Sigmoid colon (tissue), 7 donors: ENCODE results near the gene GOLGA5. TPM values are rescaled to one million over a fixed set of nuclear protein-coding genes. Genes with fewer than 3 reads are reported as not detected.

Experiments used
- DNase-seq: peaks from one replicate; pipeline ENCODE4 v3.0.0-alpha.2; 2019
- H3K27ac ChIP-seq, 4 donors: fragments of 200-600 bp; sonication (generic); one replicate each; pipeline ENCODE4 v1.5.1; 2016 to 2019; ENCODE audit warnings: mild to moderate bottlenecking in 1 of 4
- H3K27me3 ChIP-seq, 3 donors: fragments of 200-600 bp; sonication (generic); one replicate each; pipeline ENCODE4 v1.5.1; 2019; ENCODE audit warnings: mild to moderate bottlenecking in 1 of 3
- H3K36me3 ChIP-seq, 4 donors: fragments of 200-600 bp; sonication (generic); one replicate each; pipeline ENCODE4 v1.5.1; 2016 to 2019
- H3K4me1 ChIP-seq, 4 donors: fragments of 200-600 bp; sonication (generic); one replicate each; pipeline ENCODE4 v1.5.1; 2017 to 2019
- H3K4me3 ChIP-seq, 4 donors: fragments of 200-600 bp; sonication (generic); one replicate each; pipeline ENCODE4 v1.5.1; 2017 to 2019; ENCODE audit warnings: mild to moderate bottlenecking in 2 of 4, moderate library complexity in 1 of 4
- H3K9me3 ChIP-seq, 4 donors: fragments of 200-600 bp in 3 of 4; sonication (generic) in 3 of 4; one replicate each; pipeline versions ENCODE4 v1.5.1 to v1.6.1; 2013 to 2019
- CTCF ChIP-seq, 4 experiments: fragments of 450-650 bp in 3 of 4; fragments of 200-600 bp in 1 of 4; IDR thresholded peaks; one replicate each; pipeline ENCODE4 v1.5.1; 2016 to 2019; ENCODE audit warnings: antibody characterized with exemption in 4 of 4, mild to moderate bottlenecking in 3 of 4, moderate library complexity in 2 of 4
- EP300 ChIP-seq, 4 donors: sonication (generic); formaldehyde crosslinking; IDR thresholded peaks; one replicate each; pipeline ENCODE4 v1.6.1; 2017; ENCODE audit warnings: antibody characterized with exemption in 4 of 4
- POLR2A ChIP-seq, 2 donors: fragments of 450-650 bp; IDR thresholded peaks; one replicate each; pipeline ENCODE4 v1.6.1; 2016; ENCODE audit warnings: antibody characterized with exemption in 2 of 2, mild to moderate bottlenecking in 2 of 2, moderate library complexity in 2 of 2
- POLR2AphosphoS5 ChIP-seq, 4 donors: sonication (generic); formaldehyde crosslinking; IDR thresholded peaks; one replicate each; pipeline ENCODE4 v1.6.1; 2017; ENCODE audit warnings: antibody characterized with exemption in 4 of 4
- WGBS, 2 donors: extraction: QIAGEN DNeasy Blood & Tissue Kit; methylation state at CpG; one replicate each; pipeline ENCODE4 v1.1.7; 2013; 5-methylcytosine and 5-hydroxymethylcytosine counted together
- intact Hi-C: fragments of 100-400 bp; cut with DNase I; formaldehyde crosslinking; loops from one replicate; pipeline ENCODE4 v1.15.1; 2023
- polyA plus RNA-seq, 3 donors: library from polyadenylated mRNA; stranded (reverse); fragments of 200-250 nt; gene quantifications; one replicate each; pipeline ENCODE4 v1.2.3, GENCODE V29; 2013
- total RNA-seq, 4 donors: library from RNA; depleted of rRNA; stranded (reverse); fragments of >200 nt; gene quantifications; one replicate each; pipeline ENCODE4 v1.1.0, GENCODE V29; 2016
- donor health status: healthy with polysubstance abuse.
- donor health status: Bipolar disorder and iron deficiency.
- donor health status: healthy.

GOLGA5 gene
- total and polyA plus RNA-seq, 7 donors, result 23.0 to 57.8 (median 36.0) TPM

- no peak for DNase-seq
- no peaks in the 10 kb centered on the region for H3K27me3 ChIP-seq
- 53 to 80% methylated on average over 2 of the region's 2 CpGs for WGBS, 2 donors
- no peak overlapping the region for H3K27ac ChIP-seq
- H3K4me3 ChIP-seq, result no peak overlapping the region
- H3K9me3 ChIP-seq, result no peaks in the 10 kb centered on the region
- no peaks in the 10 kb centered on the region for H3K4me1 ChIP-seq
- TF ChIP-seq POLR2AphosphoS5 (IDR thresholded peaks at IDR 0.05) (no peak), EP300 (IDR thresholded peaks at IDR 0.05) (no peak), CTCF (IDR thresholded peaks at IDR 0.05) (no peak), POLR2A (IDR thresholded peaks at IDR 0.05) (no peak)
- H3K36me3 ChIP-seq, result peaks cover 6 to 96% (median 44%) of the 10 kb centered on the region in 4 donors
- intact Hi-C loops, result no loop called here
Measured at GRCh38 chr14:92830902-92831301, 36.8 kb downstream of the GOLGA5 start.

GRCh38 chr14:92832137-92832700 lies 38.1 kb downstream of the GOLGA5 start:
- DNase-seq, result no peak
- H3K9me3 ChIP-seq, result no peaks in the 10 kb centered on the region
- H3K27ac ChIP-seq, result no peak overlapping the region
- intact Hi-C loops, result no loop called here
- H3K4me1 ChIP-seq, result no peaks in the 10 kb centered on the region
- 42 to 43% methylated on average over 7 of the region's 7 CpGs for whole genome bisulfite sequencing, 2 donors
- H3K4me3 ChIP-seq, result no peak overlapping the region
- H3K36me3 ChIP-seq, result peaks cover 6 to 96% (median 49%) of the 10 kb centered on the region in 4 donors
- no peak for TF ChIP-seq POLR2AphosphoS5 (IDR thresholded peaks at IDR 0.05)
- no peak for TF ChIP-seq CTCF (IDR thresholded peaks at IDR 0.05)
- TF ChIP-seq EP300 (IDR thresholded peaks at IDR 0.05), result no peak
- TF ChIP-seq POLR2A (IDR thresholded peaks at IDR 0.05), result no peak
- H3K27me3 ChIP-seq, result no peaks in the 10 kb centered on the region

- peaks cover 6 to 51% (median 29%) of the 10 kb centered on the region in 4 donors for H3K36me3 ChIP-seq
- intact Hi-C loops, result no loop called here
- H3K9me3 ChIP-seq, result no peaks in the 10 kb centered on the region
- no peaks in the 10 kb centered on the region for H3K4me1 ChIP-seq
- DNase-seq, result no peak
- TF ChIP-seq POLR2A (IDR thresholded peaks at IDR 0.05) (no peak), CTCF (IDR thresholded peaks at IDR 0.05) (no peak), POLR2AphosphoS5 (IDR thresholded peaks at IDR 0.05) (no peak), EP300 (IDR thresholded peaks at IDR 0.05) (no peak)
- 83 to 90% methylated on average over 4 of the region's 4 CpGs for WGBS, 2 donors
- no peak overlapping the region for H3K4me3 ChIP-seq
- no peaks in the 10 kb centered on the region for H3K27me3 ChIP-seq
- H3K27ac ChIP-seq, result no peak overlapping the region
Measured at GRCh38 chr14:92841930-92842329, 47.8 kb downstream of the GOLGA5 start.

- H3K9me3 ChIP-seq, result no peaks in the 10 kb centered on the region
- 78 to 94% methylated on average over 4 of the region's 4 CpGs for WGBS, 2 donors
- H3K4me1 ChIP-seq, result peaks cover 0 to 5% (median 0%) of the 10 kb centered on the region in 4 donors
- H3K27ac ChIP-seq, result no peak overlapping the region
- no peak overlapping the region for H3K4me3 ChIP-seq
- no peak for DNase-seq
- intact Hi-C loops, result no loop called here
- no peak for TF ChIP-seq POLR2A (IDR thresholded peaks at IDR 0.05)
- TF ChIP-seq CTCF (IDR thresholded peaks at IDR 0.05), result no peak
- no peak for TF ChIP-seq POLR2AphosphoS5 (IDR thresholded peaks at IDR 0.05)
- no peak for TF ChIP-seq EP300 (IDR thresholded peaks at IDR 0.05)
- H3K36me3 ChIP-seq, result peaks cover 5 to 28% (median 11%) of the 10 kb centered on the region in 4 donors
- H3K27me3 ChIP-seq, result no peaks in the 10 kb centered on the region
Measured at GRCh38 chr14:92844204-92844603, 50.1 kb downstream of the GOLGA5 start.
